GM12878 (cell line): ENCODE measurements around the gene MSH2. TPM values are rescaled to one million over a fixed set of nuclear protein-coding genes. Genes with fewer than 3 reads are reported as not detected.
"Not testable (repeated sequence)": the region's sequence is repeated elsewhere in the genome, so short reads cannot be mapped to it uniquely, and the experiment has no call there.

Source experiments
- ATAC-seq: fragments of 200-7000 bp; cut with Tn5 transposase; 3 replicates; pipeline ENCODE4 v1.9.1; 2020; ENCODE audit warnings: mild to moderate bottlenecking, moderate library complexity
- BruUV-seq: library from RNA; stranded (reverse); fragments of 400-500 nt; replicated peaks from 2 replicates; lab custom pipeline; 2021; lab: Mats Ljungman, UMichigan
- CTCF ChIA-PET: fragments of 300-600 bp; sonication (Branson Sonifier 250); formaldehyde crosslinking; extraction: SDS; loops from one replicate; lab custom pipeline; 2021; ENCODE audit warnings: inconsistent platforms; lab: Yijun Ruan, JAX
- POLR2A ChIA-PET: fragments of 350-600 bp; formaldehyde crosslinking; extraction: SDS; loops from one replicate; lab custom pipeline; 2021; ENCODE audit warnings: inconsistent platforms; lab: Charles Lee
- RAD21 ChIA-PET: fragments of 300-600 bp; sonication (Branson Sonifier 250); formaldehyde crosslinking; loops from one replicate; lab custom pipeline; 2023; ENCODE audit warnings: antibody characterized with exemption; ENCODE audit not compliant: unreplicated experiment; lab: Charles Lee
- SMC1A ChIA-PET: fragments of 300-600 bp; sonication (Branson Sonifier 250); formaldehyde crosslinking; loops from one replicate; lab custom pipeline; 2023; ENCODE audit not compliant: unreplicated experiment, uncharacterized antibody; lab: Charles Lee
- DNase-seq: peaks from one replicate; pipeline ENCODE4 v3.0.0-alpha.2; 2011; ENCODE audit warnings: low read depth, low spot score
- FAIRE-seq: peaks from 3 replicates; lab custom pipeline; 2011; peaks lifted over from hg19 to GRCh38; lab: Jason Lieb, UNC
- H2AFZ ChIP-seq: 2 replicates; pipeline ENCODE4 v1.6.0; 2011; ENCODE audit warnings: low read depth, low read length, control low read depth; ENCODE audit not compliant: control insufficient read depth
- H3K27ac ChIP-seq: 2 replicates; pipeline ENCODE4 v1.5.1; 2011; ENCODE audit warnings: control low read depth; ENCODE audit not compliant: control insufficient read depth, insufficient read depth
- H3K27me3 ChIP-seq, 2 experiments: replicated peaks in 1 of 2; 2 replicates each; pipeline versions ENCODE4 v1.6.0 to v1.6.1; 2011; ENCODE audit warnings: low read length in 1 of 2; ENCODE audit not compliant: control insufficient read depth in 2 of 2, insufficient read depth in 2 of 2
- H3K36me3 ChIP-seq, 2 experiments: 2 replicates each; pipeline ENCODE4 v1.5.1; 2011; ENCODE audit warnings: low read length in 1 of 2; ENCODE audit not compliant: control insufficient read depth in 2 of 2, insufficient read depth in 2 of 2
- H3K4me1 ChIP-seq: 2 replicates; pipeline ENCODE4 v1.6.1; 2011; ENCODE audit warnings: mild to moderate bottlenecking, low read length, moderate library complexity, mixed read lengths; ENCODE audit not compliant: control insufficient read depth, insufficient read depth
- H3K4me2 ChIP-seq: 2 replicates; pipeline ENCODE4 v1.6.0; 2011; ENCODE audit warnings: control low read depth; ENCODE audit not compliant: control insufficient read depth, insufficient read depth
- H3K4me3 ChIP-seq: fragments of 200-600 bp; sonication (generic); 2 replicates; pipeline ENCODE4 v1.5.1; 2016
- H3K79me2 ChIP-seq: 2 replicates; pipeline ENCODE4 v1.6.0; 2011; ENCODE audit warnings: low read length; ENCODE audit not compliant: control insufficient read depth, insufficient read depth
- H3K9ac ChIP-seq: 2 replicates; pipeline ENCODE4 v1.8.0; 2011; ENCODE audit warnings: low read length, control low read depth, mixed read lengths; ENCODE audit not compliant: control insufficient read depth, insufficient read depth
- H3K9me3 ChIP-seq: replicated peaks from 3 replicates; pipeline ENCODE4 v1.5.1; 2011; ENCODE audit warnings: mild to moderate bottlenecking, low read length; ENCODE audit not compliant: control insufficient read depth, insufficient read depth
- H4K20me1 ChIP-seq: 2 replicates; pipeline ENCODE4 v1.6.0; 2011; ENCODE audit not compliant: control insufficient read depth, insufficient read depth
- MYB ChIP-seq: fragments of 150-350 bp; IDR thresholded peaks from 2 replicates; pipeline ENCODE4 v1.6.1; 2014; ENCODE audit warnings: mild to moderate bottlenecking, low read depth, low read length, borderline replicate concordance
- RAD21 ChIP-seq: IDR thresholded peaks from 2 replicates; pipeline ENCODE4 v1.6.1; 2011; ENCODE audit warnings: mild to moderate bottlenecking, low read depth, low read length, moderate library complexity; ENCODE audit not compliant: insufficient read depth
- SMC3 ChIP-seq: IDR thresholded peaks from 2 replicates; pipeline ENCODE4 v1.6.1; 2011; ENCODE audit warnings: low read length, improper control_type of control experiment, borderline replicate concordance
- WGBS: methylation state at CpG from one replicate; pipeline ENCODE4 v1.1.6; 2016; ENCODE audit warnings: low lambda C conversion rate; ENCODE audit not compliant: insufficient replicate concordance, insufficient coverage; ENCODE audit errors: missing lambda C conversion rate; 5-methylcytosine and 5-hydroxymethylcytosine counted together
- in situ Hi-C: fragments of 300-500 bp; cut with MboI; formaldehyde crosslinking; loops from 9 replicates; pipeline ENCODE4 v1.14.3; 2018; ENCODE audit warnings: mixed read lengths
- intact Hi-C: fragments of 100-400 bp; cut with micrococcal nuclease; formaldehyde crosslinking; loops from one replicate; pipeline ENCODE4 v1.14.2; 2022; ENCODE audit not compliant: unreplicated experiment
- polyA plus RNA-seq, 11 experiments: library from polyadenylated mRNA; depleted of rRNA in 4 of 11; unstranded in 6 of 11; stranded (reverse) in 5 of 11; fragments of >200 nt; fragmentation: Nextera tagmentation in 4 of 11; fragmentation: Illumina TruSeq in 1 of 11; extraction: Ambion mirVana in 4 of 11; extraction: Trizol in 1 of 11; gene quantifications; 1 replicate in 1 of 11; 2 replicates in 10 of 11; pipeline versions ENCODE4 v1.2.1 to v1.2.3, GENCODE V29; 2011 to 2016; ENCODE audit warnings: inconsistent platforms in 2 of 11, missing spikeins in 2 of 11, low read depth in 1 of 11
- total RNA-seq, 4 experiments: library from RNA; depleted of rRNA in 3 of 4; stranded (reverse); fragments of >200 nt in 3 of 4; fragmentation: Illumina TruSeq in 1 of 4; extraction: Trizol in 1 of 4; gene quantifications; 2 replicates each; pipeline versions ENCODE4 v1.2.1 to v1.2.3, GENCODE V29; 2013 to 2021
- TF ChIP-seq, protein P1 (sequence below), 3 experiments: IDR thresholded peaks in 2 of 3; conservative IDR thresholded peaks in 1 of 3; 2 replicates each; pipeline ENCODE4 v1.5.1; 2011; ENCODE audit warnings: low read depth in 3 of 3, low read length in 3 of 3, mild to moderate bottlenecking in 3 of 3, control low read depth in 2 of 3, moderate library complexity in 2 of 3, inconsistent platforms in 1 of 3, mixed read lengths in 1 of 3; ENCODE audit not compliant: control insufficient read depth in 2 of 3, insufficient read depth in 1 of 3; ENCODE audit errors: extremely low read depth in 1 of 3

MSH2 gene
- total and polyA plus RNA-seq, 10 of the 15 experiments (the other 5 are each of a cell fraction or from before 2014, with no cell fraction given), result 24.3 to 94.4 (median 55.5) TPM

DNA sequence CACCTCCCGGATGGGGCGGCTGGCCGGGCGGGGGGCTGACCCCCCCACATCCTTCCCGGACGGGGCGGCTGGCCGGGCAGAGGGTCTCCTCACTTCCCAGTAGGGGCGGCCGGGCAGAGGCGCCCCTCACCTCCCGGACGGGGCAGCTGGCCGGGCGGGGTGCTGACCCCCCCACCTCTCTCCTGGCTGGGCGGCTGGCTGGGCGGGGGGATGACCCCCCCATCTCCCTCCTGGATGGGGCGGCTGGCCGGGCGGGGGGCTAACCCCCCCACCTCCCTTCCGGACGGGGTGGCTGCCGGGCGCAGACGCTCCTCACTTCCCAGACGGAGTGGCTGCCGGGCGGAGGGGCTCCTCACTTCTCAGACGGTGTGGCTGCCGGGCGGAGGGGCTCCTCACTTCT, 30.5 kb downstream of the MSH2 start:
- H3K36me3 ChIP-seq, H3K27ac ChIP-seq, H4K20me1 ChIP-seq, BruUV-seq, H2AFZ ChIP-seq, CTCF ChIA-PET, SMC1A ChIA-PET, H3K9ac ChIP-seq, RAD21 ChIA-PET, H3K4me2 ChIP-seq, intact Hi-C loops, FAIRE-seq, in situ Hi-C loops, POLR2A ChIA-PET, H3K9me3 ChIP-seq, H3K4me3 ChIP-seq, H3K79me2 ChIP-seq, DNase-seq, ATAC-seq, H3K27me3 ChIP-seq, H3K4me1 ChIP-seq: not testable (repeated sequence)
- WGBS, result 99% methylated on average over 19 of the region's 31 CpGs

DNA sequence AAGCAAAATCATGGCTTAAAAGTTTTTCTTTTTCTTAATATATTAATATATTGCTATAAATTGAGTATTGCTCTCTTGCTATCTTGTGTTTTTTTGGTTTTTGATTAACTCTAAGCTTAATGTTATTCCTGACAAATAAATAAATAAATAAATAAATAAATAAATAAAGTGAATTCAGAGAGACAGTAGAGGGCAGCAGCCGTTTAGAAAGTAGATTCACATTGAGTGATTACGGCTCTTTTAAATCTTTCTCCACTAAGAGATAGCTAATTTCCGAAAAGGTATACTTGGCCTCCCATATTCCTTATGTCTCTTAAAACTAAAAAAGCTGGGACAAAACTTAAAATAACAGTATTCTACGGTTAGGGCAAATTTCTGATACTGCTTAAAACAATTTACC, 34.3 kb downstream of the MSH2 start:
- in situ Hi-C loops (no loop called here), intact Hi-C loops (no loop called here)
- H3K4me2 ChIP-seq, result no peak overlapping the region
- no TSS peak for BruUV-seq
- no peak overlapping the region for H3K27ac ChIP-seq
- POLR2A ChIA-PET, result no interaction called here
- H3K4me1 ChIP-seq, result no peaks in the 10 kb centered on the region
- RAD21 ChIA-PET, result interaction anchor here (0.6 to 3.3 kb wide), 9 partner anchors 47 to 670 kb away, joined by 3 to 74 read pairs (median 3); no protein-coding TSS in a partner anchor
- no peak overlapping the region for H2AFZ ChIP-seq
- DNase-seq, result no peak
- no peaks in the 10 kb centered on the region; a peak in 1 of 4 replicates for H3K36me3 ChIP-seq
- WGBS, result 49% methylated on average over 4 of the region's 4 CpGs
- SMC1A ChIA-PET, result interaction anchor here (0.6 to 4.1 kb wide), 22 partner anchors 11 to 670 kb away, joined by 3 to 94 read pairs (median 4); no protein-coding TSS in a partner anchor
- no peaks in the 10 kb centered on the region for H3K79me2 ChIP-seq
- no peaks in the 10 kb centered on the region for H4K20me1 ChIP-seq
- no peak overlapping the region for H3K9ac ChIP-seq
- CTCF ChIA-PET, result interaction anchor here (0.6 to 6.6 kb wide), 29 partner anchors 9 to 668 kb away, joined by 3 to 142 read pairs (median 5); partner anchors contain the start of gene MSH2
- H3K4me3 ChIP-seq, result no peak overlapping the region
- no peaks in the 10 kb centered on the region for H3K27me3 ChIP-seq
- TF ChIP-seq SMC3, result peak; percentile 67; the same call in 1 of the 2 replicates
- no peak for TF ChIP-seq MYB
- TF ChIP-seq, protein P1, sequence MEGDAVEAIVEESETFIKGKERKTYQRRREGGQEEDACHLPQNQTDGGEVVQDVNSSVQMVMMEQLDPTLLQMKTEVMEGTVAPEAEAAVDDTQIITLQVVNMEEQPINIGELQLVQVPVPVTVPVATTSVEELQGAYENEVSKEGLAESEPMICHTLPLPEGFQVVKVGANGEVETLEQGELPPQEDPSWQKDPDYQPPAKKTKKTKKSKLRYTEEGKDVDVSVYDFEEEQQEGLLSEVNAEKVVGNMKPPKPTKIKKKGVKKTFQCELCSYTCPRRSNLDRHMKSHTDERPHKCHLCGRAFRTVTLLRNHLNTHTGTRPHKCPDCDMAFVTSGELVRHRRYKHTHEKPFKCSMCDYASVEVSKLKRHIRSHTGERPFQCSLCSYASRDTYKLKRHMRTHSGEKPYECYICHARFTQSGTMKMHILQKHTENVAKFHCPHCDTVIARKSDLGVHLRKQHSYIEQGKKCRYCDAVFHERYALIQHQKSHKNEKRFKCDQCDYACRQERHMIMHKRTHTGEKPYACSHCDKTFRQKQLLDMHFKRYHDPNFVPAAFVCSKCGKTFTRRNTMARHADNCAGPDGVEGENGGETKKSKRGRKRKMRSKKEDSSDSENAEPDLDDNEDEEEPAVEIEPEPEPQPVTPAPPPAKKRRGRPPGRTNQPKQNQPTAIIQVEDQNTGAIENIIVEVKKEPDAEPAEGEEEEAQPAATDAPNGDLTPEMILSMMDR (IDR thresholded peaks at IDR 0.05 in 2 of 3, conservative IDR thresholded peaks at IDR 0.05 in 1 of 3; ENCODE audit: control insufficient read depth in 2 of 3, extremely low read depth in 1 of 3, insufficient read depth in 1 of 3, low read depth in 3 of 3, low read length in 3 of 3), result peak; percentile 14 to 37 (median 28); a peak in 4 of 6 replicates
- TF ChIP-seq RAD21, result peak; percentile 69
- no peak for FAIRE-seq
- no peaks in the 10 kb centered on the region for H3K9me3 ChIP-seq
- ATAC-seq, result peak; percentile 27; the same call in 1 of the 3 replicates
